Activated CD4-positive, alpha-beta memory T cell treated with anti-CD3 and anti-CD28 coated beads, Interleukin-2, amount 10 ng/mL, durations not matched to agents 7 days and 5 days (primary cell): Measurements from ENCODE around the gene MRGPRG. TPM values are rescaled to one million over a fixed set of nuclear protein-coding genes. Genes with fewer than 3 reads are reported as not detected.

ENCODE experiments used
- CTCF ChIA-PET: fragments of 350-600 bp; sonication (Branson Sonifier 250); formaldehyde crosslinking; loops from one replicate; lab custom pipeline; 2021; ENCODE audit warnings: antibody characterized with exemption, inconsistent platforms; lab: Charles Lee
- POLR2A ChIA-PET: fragments of 350-600 bp; sonication (Branson Sonifier 250); formaldehyde crosslinking; loops from one replicate; lab custom pipeline; 2021; ENCODE audit warnings: antibody characterized with exemption; lab: Charles Lee
- DNase-seq: peaks from one replicate; pipeline ENCODE4 v3.0.0-alpha.2; 2020
- H3K27ac Mint-ChIP-seq: one replicate; pipeline ENCODE4 v1.8.0; 2021; ENCODE audit warnings: mild to moderate bottlenecking, mixed read lengths
- H3K27me3 Mint-ChIP-seq: one replicate; pipeline ENCODE4 v1.8.0; 2021; ENCODE audit warnings: mixed read lengths
- H3K36me3 Mint-ChIP-seq: one replicate; pipeline ENCODE4 v1.8.0; 2021; ENCODE audit warnings: low read depth, mixed read lengths
- H3K4me1 Mint-ChIP-seq: one replicate; pipeline ENCODE4 v1.8.0; 2021; ENCODE audit warnings: mixed read lengths
- H3K4me3 Mint-ChIP-seq: one replicate; pipeline ENCODE4 v1.8.0; 2021; ENCODE audit warnings: mild to moderate bottlenecking, mixed read lengths
- H3K9me3 Mint-ChIP-seq: one replicate; pipeline ENCODE4 v1.8.0; 2021; ENCODE audit warnings: mixed read lengths
- total RNA-seq, 2 experiments: library from RNA; stranded (reverse); gene quantifications; one replicate each; pipeline ENCODE4 v1.2.3, GENCODE V29; 2021

MRGPRG gene
- total RNA-seq, 2 experiments from 2014 or later = not detected

DNA sequence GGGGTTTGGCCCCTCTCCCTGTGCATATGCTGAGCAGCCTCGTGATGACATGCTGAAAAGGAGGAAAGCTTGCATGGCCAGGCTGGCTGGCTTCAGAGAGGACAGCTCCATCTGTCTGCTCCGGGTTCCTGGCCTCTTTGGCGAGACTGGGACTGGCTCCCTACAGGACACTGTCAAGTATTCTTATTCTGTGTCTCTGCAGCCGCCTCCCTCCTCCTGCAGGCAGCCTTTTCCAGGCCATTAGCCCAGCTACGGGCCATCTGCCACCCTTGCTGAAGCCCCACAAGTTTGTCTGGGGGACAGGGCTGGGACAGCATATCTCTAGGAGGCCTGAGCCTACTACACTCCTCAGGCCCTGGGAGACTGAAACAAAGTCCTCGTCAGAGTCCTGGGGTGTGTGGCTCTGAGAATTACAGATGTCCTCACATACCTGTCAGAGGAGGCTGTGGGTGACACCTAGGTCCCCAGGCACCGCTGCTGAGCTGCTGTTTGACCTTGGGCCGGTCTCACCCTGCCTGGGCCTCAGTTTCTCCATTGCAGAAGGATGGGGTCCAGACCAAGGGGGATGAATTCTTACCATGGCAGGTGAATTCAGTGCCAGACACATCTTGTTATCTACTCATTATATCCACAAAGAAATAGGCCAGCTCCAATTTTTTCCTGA lies 11.0 kb downstream of the MRGPRG start:
- Mint-ChIP-seq H3K27me3 (peaks cover 12% of the 10 kb centered on the region), H3K9me3 (no peaks in the 10 kb centered on the region), H3K4me1 (no peaks in the 10 kb centered on the region), H3K27ac (no peak overlapping the region), H3K4me3 (no peak overlapping the region), H3K36me3 (no peaks in the 10 kb centered on the region)
- POLR2A ChIA-PET = no interaction called here
- CTCF ChIA-PET = no interaction called here
- no peak for DNase-seq

DNA sequence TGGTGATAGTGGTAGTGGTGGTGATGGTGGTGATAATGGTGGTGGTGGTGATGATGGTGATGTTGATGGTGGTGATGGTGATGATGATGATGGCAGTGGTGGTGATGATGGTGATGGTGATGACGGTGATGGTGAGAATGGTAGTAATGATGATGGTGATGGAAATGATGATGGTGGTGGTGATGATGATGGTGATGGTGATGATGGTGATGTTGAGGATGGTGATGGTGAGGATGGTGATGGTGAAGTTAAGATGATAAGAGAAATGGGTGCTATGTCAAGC lies 11.8 kb downstream of the MRGPRG start:
- ChIA-PET CTCF (no interaction called here), POLR2A (no interaction called here)
- H3K9me3 Mint-ChIP-seq = no peaks in the 10 kb centered on the region
- no peak overlapping the region for H3K4me3 Mint-ChIP-seq
- no peak for DNase-seq
- no peaks in the 10 kb centered on the region for H3K36me3 Mint-ChIP-seq
- no peak overlapping the region for H3K27ac Mint-ChIP-seq
- H3K4me1 Mint-ChIP-seq = no peaks in the 10 kb centered on the region
- peaks cover 12% of the 10 kb centered on the region for H3K27me3 Mint-ChIP-seq

DNA sequence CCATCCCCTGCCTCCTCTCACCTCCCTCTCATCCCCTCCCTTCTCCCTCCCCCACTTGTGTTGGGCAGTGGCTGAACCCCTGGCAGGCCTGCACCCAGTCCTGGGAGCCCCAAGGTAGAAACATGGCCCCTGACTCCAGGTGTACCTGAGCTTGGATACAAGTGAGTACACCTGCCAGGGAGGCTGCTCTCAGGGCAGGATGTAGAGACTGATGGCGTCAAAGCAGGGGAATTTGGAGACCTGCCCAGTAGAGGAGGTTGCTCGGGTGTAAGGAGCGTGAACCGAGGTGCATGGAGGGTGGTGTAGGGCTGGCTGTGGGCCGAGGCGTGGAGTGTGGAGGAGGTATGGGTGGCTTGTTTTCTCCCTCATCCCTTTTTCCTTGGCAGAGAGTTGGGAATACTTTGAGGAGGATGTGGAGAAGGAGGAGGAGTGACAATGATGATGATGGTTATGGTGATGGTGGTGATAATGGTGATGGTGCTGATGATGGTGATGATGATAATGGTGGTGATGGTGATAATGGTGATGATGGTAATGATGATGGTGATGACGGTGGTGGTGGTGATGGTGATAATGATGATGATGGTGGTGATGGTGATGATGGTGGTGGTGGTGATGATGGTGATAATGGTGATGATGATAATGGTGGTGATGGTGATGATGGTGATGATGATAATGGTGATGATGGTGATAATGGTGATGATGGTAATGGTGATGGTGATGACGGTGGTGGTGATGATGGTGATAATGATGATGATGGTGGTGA lies 12.3 kb downstream of the MRGPRG start:
- no peak overlapping the region for H3K4me3 Mint-ChIP-seq
- CTCF ChIA-PET = no interaction called here
- no peaks in the 10 kb centered on the region for H3K9me3 Mint-ChIP-seq
- peaks cover 7% of the 10 kb centered on the region for H3K27me3 Mint-ChIP-seq
- POLR2A ChIA-PET = no interaction called here
- no peaks in the 10 kb centered on the region for H3K4me1 Mint-ChIP-seq
- no peak for DNase-seq
- H3K36me3 Mint-ChIP-seq = no peaks in the 10 kb centered on the region
- H3K27ac Mint-ChIP-seq = no peak overlapping the region

DNA sequence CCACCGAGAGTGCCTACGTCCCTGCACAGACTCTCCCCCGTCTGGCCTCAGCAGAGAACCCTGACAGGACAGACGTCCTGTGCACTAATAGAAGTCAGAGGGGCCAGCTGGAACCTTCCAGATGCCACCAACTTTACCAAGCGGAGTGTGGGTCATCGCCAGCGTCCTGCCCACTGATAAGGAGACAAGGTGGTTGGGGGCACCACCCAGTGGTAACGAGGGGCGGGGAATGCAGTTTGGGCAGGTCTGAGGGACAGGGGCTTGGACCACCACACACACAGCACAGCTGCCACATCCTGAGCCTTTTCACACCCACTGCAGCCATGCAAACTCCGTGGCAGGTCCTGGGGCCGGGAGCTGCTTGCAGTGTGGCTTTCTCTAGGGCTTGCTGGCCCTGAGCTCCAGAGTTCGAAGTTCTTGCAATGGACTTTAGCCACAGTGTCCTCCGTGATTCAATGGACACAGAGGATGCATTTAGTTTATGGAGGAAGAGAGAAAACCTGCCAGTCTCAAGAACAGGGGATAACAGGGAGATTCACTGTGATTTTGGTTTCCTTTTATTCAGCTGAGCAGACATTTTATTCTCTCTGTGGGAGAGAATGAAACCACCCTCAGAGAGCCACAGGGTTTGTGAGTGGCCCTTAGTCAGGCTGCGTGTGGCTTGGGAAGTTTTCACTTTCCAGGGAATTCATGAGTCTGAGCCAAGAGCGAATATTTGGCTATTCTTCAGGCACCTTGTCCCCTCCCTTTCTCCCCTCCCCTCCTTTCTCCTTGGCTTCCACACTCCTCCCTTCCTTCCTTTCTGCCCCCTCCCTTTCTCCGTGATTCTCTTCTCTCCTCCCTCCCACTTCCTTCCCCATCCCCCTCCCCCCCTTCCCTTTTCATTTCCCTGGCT lies 13.1 kb downstream of the MRGPRG start:
- ChIA-PET CTCF (no interaction called here), POLR2A (no interaction called here)
- H3K27ac Mint-ChIP-seq = no peak overlapping the region

DNA sequence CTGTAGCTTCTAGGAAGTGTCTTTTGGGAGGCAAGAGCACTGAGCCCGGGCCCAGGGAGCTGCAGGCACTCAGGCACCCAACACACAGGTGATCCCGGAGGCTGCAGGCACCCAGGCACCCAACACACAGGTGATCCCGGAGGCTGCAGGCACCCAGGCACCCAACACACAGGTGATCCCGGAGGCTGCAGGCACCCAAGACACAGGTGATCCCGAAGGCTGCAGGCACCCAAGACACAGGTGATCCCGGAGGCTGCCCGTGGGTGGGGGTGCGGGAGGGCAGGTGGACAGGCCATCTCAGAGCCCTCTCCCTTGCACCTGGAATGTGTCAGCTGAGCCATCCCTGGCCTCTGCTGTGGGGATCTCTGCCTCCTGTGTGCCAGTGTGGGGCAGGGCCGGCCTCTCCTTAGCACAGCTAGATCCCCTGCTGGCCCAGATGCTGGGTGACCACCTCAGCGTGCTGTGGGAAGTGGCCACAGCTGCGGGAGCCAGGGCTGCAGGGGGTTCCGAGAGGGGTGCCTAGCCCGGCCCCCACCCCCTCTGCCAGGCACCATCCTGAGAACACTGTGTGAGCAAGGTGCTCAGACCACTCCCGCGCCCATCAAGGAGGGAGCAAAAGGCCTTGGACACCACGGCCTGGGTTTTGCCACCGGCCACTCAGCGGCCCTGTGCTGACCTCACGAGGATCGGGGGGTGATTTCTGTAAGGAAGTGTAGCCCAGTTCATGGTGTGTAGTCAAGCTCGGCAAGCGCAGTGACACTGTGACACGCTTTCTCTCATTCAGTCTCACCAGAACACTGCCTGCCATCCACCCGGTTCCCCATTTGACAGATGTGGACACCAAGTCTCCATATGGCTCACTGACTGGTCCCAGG lies 14.2 kb downstream of the MRGPRG start:
- H3K9me3 Mint-ChIP-seq = no peaks in the 10 kb centered on the region
- ChIA-PET CTCF (no interaction called here), POLR2A (no interaction called here)
- no peaks in the 10 kb centered on the region for H3K36me3 Mint-ChIP-seq
- no peak for DNase-seq
- H3K4me1 Mint-ChIP-seq = no peaks in the 10 kb centered on the region
- H3K27me3 Mint-ChIP-seq = peaks cover 6% of the 10 kb centered on the region
- H3K27ac Mint-ChIP-seq = no peak overlapping the region
- H3K4me3 Mint-ChIP-seq = no peak overlapping the region

More for the DNA sequence above, 13.1 kb downstream of the MRGPRG start:
- Mint-ChIP-seq H3K9me3 (no peaks in the 10 kb centered on the region), H3K36me3 (no peaks in the 10 kb centered on the region), H3K27me3 (peaks cover 6% of the 10 kb centered on the region), H3K4me3 (no peak overlapping the region), H3K4me1 (no peaks in the 10 kb centered on the region)
- no peak for DNase-seq

DNA sequence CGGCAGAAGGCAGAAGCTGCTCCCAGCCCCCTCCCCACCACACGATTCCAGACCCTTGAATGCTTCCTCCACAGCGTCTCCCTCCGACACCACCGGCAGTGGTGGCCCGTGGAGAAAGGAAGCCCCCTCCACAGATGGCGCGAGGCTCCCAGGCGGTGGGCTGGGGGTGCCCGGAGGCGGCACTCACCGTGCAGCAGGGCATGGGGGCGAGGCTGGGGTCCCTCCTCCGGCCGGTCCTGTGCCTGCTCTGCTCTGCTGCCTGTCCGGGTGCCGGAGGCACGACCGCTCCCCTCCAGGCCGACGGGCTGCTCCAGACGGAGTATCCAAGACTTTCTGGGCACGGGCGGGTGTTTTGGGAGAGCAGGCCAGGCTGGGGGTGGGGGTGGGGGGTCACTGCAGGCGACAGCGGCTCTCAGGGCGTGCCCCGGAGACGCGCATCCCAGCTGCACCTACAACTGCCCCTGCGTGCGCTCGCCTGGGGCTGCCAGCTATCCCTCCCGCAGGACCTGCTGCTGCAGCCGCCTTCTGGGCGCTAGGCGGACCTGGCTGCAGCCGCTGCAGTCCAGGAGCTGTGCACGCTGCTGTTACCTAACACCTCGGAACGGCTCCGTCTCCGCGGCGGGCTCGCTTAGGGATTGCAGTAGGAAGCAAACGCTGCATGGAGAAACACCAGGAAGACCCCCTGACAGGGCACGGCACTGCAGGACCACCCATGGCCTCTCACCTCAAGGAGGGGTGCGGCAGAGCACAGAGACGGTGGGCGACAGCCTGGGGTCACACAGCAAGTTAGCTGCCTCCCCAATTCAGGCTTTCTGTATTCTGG lies 15.2 kb downstream of the MRGPRG start:
- no peak overlapping the region for H3K4me3 Mint-ChIP-seq
- ChIA-PET CTCF (no interaction called here), POLR2A (no interaction called here)
- peaks cover 6% of the 10 kb centered on the region for H3K27me3 Mint-ChIP-seq
- DNase-seq = no peak
- H3K4me1 Mint-ChIP-seq = no peaks in the 10 kb centered on the region
- no peak overlapping the region for H3K27ac Mint-ChIP-seq
- H3K9me3 Mint-ChIP-seq = no peaks in the 10 kb centered on the region
- H3K36me3 Mint-ChIP-seq = no peaks in the 10 kb centered on the region

DNA sequence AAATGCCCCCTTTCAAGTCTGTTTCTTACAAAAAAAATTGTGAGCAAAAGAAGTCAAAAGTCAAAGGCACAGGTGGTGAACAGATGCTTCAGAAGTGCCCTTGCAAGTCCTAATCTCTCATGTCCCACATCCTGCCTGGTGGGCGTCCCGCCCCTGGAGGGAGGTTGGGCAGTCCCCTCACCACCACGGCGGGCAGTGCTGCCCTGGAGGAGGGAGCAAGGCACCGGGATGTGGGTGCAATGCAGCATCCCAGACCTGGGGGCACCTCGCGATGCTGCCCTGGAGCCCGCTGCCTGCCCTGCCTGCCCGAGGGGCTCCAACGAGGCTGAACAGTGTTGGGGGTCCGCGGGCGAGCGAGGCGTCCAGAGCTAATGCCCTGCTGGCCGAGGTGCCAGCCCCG lies 15.9 kb downstream of the MRGPRG start:
- CTCF ChIA-PET = no interaction called here
- H3K9me3 Mint-ChIP-seq = no peaks in the 10 kb centered on the region
- no peaks in the 10 kb centered on the region for H3K4me1 Mint-ChIP-seq
- POLR2A ChIA-PET = no interaction called here
- peaks cover 6% of the 10 kb centered on the region for H3K27me3 Mint-ChIP-seq
- H3K27ac Mint-ChIP-seq = no peak overlapping the region
- H3K36me3 Mint-ChIP-seq = no peaks in the 10 kb centered on the region
- DNase-seq = no peak
- no peak overlapping the region for H3K4me3 Mint-ChIP-seq

DNA sequence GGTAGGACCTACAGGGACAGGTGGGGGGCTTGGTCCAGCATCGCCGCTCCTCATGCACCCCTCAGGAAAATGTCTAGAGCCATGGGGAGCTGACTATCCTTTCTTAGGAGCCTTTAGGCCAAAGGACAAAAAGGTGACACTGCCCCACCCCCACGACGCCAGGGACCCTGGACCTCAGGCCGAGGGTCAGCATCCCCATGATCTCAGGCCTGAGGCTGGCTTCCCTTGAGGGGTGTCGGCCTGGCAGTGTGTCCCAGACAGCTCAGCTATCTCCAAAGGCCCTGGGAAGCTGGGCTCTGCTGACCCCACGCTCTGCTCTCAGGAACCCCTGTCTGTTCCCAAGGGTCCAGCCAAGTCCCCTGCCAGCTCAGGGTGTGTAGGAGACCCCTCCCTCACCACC lies 16.3 kb downstream of the MRGPRG start:
- H3K36me3 Mint-ChIP-seq = no peaks in the 10 kb centered on the region
- ChIA-PET POLR2A (no interaction called here), CTCF (no interaction called here)
- DNase-seq = no peak
- no peaks in the 10 kb centered on the region for H3K9me3 Mint-ChIP-seq
- H3K4me1 Mint-ChIP-seq = no peaks in the 10 kb centered on the region
- peaks cover 6% of the 10 kb centered on the region for H3K27me3 Mint-ChIP-seq
- H3K4me3 Mint-ChIP-seq = no peak overlapping the region
- no peak overlapping the region for H3K27ac Mint-ChIP-seq

DNA sequence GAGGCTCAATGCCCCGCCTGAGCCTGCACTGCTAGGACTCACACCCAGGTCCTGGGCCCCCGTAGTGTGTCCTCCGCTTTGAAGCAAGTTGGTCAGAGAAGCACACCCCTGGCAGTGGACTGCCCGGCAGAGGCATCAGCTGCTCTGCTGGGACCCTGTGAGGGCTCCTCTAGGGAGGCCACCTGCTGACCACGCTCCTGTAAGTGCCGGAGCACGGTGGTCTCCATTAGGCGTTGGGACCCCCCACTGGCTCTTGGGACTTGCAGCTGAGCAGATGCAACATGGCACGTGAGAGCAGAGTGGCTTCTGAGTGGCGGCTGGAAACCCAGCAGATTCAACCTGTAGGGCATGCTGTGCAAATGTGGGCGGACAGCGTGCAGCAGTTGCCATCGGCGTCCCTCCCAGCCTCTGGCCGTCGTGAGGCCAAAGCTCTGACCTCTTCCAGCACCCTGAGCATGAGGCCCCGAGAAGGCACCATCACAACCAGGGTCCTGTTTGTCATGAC lies 16.9 kb downstream of the MRGPRG start:
- H3K4me1 Mint-ChIP-seq = no peaks in the 10 kb centered on the region
- H3K27ac Mint-ChIP-seq = no peak overlapping the region
- no peak for DNase-seq
- ChIA-PET POLR2A (no interaction called here), CTCF (no interaction called here)
- H3K4me3 Mint-ChIP-seq = no peak overlapping the region
- no peaks in the 10 kb centered on the region for H3K36me3 Mint-ChIP-seq
- no peaks in the 10 kb centered on the region for H3K9me3 Mint-ChIP-seq
- H3K27me3 Mint-ChIP-seq = peaks cover 6% of the 10 kb centered on the region

DNA sequence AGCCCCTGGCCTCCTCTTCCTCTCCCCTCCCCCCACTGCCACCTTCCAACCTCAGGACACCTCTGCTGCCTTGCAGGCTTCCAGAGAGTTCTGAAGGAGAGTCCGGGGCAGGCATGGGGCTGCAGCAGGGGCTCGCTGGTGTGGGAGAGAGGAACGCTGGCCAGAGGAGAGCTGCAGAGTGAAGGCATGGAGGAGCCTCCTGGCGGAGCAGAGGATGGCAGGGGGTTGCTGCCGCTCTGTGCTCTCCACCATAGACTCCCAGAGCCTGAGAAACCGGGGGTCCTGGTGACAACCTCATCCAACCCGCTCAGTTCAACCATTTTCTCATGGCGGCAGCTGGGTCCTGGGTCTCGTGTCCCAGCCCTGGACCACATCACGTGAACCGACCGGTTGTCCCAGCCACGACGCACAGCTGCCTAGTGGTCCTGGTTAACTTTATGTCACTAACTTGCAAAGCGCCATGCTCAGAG lies 17.5 kb downstream of the MRGPRG start:
- no peak for DNase-seq
- H3K4me1 Mint-ChIP-seq = no peaks in the 10 kb centered on the region
- H3K36me3 Mint-ChIP-seq = no peaks in the 10 kb centered on the region
- H3K9me3 Mint-ChIP-seq = no peaks in the 10 kb centered on the region
- peaks cover 6% of the 10 kb centered on the region for H3K27me3 Mint-ChIP-seq
- CTCF ChIA-PET = no interaction called here
- POLR2A ChIA-PET = no interaction called here
- H3K27ac Mint-ChIP-seq = no peak overlapping the region
- no peak overlapping the region for H3K4me3 Mint-ChIP-seq

DNA sequence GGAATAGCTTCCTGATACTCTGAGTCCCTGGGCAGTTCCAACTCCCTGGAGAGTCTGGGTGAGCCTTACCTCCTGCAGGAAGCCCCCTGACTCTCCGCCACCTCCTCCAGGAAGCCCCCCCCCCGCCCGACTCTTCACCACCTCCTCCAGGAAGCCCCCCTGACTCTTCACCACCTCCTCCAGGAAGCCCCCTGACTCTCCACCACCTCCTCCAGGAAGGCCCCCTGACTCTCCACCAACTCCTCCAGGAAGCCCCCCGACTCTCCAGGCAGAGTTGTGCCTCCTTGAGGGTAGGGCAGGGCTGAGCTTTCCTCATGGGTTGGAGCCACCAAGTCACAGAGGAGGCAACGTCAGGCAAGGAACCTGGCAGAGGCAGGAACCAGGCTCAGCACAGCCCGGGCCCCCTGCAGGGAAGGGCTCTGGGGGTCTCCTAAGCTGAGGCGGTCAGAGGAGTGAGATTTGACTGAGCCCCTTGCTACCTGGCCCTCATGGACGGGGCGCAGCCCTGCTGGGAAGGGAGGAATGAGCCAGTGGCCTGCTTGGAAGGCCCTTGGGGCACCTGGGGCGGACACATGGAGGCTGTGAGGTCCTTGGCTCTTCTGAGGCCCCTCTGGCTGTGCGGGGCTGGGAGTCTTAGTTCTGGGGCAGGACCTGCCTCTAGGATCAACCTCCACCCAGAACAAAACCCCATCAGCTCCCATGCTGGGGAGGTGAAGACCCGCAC lies 18.1 kb downstream of the MRGPRG start:
- DNase-seq = no peak
- no peak overlapping the region for H3K4me3 Mint-ChIP-seq
- ChIA-PET CTCF (no interaction called here), POLR2A (no interaction called here)
- no peaks in the 10 kb centered on the region for H3K36me3 Mint-ChIP-seq
- no peak overlapping the region for H3K27ac Mint-ChIP-seq
- peaks cover 6% of the 10 kb centered on the region for H3K27me3 Mint-ChIP-seq
- H3K9me3 Mint-ChIP-seq = no peaks in the 10 kb centered on the region
- no peaks in the 10 kb centered on the region for H3K4me1 Mint-ChIP-seq
